ENCODE measurements around the gene EOGT.

Gene EOGT

DNA sequence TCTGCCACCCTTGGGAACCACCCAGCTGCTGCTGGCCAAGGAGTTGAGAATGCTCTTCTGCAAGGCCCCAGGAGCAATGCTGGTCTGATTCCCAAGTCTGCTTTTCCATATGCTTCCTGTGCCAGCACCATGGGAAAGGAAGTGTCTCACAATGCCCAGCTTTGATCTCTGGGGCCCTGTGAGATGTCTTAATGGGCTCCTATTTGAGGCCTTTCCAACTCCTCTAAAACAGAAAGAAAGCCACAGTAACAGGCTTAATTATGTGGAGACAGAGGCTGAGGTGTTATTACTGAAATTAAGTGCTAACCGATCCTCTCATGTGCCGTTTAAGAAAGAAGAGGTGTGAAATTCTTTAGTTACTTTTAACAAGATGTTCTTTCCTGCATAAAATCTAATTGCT, 4.5 kb downstream of the EOGT start:
- no peak for DNase-seq

DNA sequence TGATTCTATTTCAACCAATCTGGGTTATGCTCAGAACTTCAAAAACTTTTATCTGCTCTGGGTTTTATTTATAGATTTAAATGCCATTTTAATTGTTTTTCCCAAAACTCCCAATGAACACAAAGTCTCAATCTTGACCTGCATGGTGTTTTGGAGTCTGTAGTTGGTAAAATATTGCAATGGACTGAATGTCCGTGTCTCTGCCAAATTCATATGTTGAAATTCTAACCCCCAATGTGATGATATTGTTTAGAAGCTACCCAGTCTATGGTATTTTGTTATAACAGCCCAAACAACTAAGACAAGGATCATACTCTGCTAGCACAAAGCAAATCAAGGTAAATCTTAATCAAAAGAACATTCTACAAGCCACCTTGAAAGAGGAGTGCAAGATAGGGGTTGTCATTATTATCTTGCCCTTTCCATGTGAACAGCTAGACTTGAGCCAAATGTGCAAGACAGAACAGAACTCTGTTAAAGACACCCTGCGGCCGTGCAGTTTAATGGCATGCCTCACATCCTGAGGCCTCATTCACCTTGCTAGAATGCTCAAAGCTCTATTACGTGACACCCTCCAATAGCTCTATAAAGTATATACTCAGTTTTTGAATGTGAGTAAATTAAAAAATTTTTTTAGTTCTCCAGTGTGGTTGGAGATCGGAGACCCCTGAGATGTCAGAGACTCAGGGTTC, 7.5 kb downstream of the EOGT start:
- DNase-seq, result no peak

DNA sequence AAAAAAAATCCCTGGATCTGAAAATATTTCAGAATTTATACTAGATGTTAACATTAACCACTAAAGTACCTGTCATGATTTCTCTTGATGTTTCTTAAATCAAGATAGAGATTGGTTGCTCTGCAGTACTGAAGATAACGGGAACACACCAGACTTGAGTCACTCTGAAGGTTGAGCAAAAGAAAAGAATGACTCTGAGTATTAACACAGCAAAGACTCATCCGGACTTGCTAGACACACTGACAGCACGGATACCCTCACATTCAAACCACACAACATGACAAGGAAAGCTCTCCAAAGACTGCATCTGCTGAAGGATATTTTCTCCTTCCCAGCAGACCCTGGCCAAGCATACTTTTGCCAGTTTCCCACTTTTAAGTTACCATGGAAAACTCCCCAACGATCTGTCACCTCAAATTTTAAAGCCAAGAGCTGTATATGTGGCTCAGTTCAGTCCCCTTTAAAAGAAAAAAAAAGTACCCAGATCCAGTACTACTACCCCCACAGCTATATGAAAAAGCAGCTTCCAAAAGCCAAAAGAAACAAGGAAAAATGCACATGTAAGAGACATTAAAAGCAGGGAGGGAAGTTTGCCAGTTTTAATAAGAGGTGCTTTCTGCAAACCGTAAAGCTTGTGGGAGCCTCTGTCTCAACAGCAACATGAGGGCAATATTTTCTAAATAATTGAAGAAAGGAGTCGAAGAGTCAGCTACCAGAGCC, 8.3 kb downstream of the EOGT start:
- DNase-seq, result no peak

DNA sequence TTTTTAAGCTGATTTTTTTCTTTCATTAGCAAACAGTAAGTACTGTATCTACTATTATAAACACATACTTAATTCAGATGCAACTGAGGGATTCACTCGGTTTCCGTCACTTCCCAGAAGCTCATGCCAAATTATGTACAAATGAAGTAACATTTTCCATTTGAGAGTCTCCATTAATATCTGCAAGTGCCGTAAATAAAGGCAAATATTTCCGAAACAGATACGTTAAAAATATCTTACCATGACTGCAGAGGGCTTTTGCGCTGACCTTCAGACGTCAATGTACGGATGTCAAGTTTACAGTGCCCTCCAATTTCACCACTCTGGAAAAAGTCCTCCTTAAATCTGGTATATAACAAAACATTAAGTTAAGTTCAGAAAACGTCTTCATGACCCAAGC, 9.3 kb downstream of the EOGT start:
- no peak for DNase-seq

DNA sequence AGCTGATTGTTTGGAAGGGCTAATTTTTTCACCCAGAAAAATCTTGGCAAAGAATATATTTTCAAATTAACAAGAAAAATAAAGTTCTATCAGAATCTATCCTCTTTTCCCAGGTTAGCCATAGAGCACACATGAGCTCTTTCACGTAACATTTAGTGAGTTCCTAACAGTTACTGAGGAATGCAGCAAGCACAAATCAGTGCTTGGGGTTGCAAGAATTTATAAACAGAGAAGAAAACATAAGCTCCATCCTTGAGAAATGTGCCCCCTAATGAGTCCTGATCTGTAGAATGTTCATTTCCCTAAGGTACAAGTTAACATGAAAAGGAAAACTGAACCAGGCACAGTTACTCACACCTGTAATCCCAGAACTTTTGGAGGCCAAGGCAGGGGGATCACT, 13.9 kb downstream of the EOGT start:
- DNase-seq, result no peak

DNA sequence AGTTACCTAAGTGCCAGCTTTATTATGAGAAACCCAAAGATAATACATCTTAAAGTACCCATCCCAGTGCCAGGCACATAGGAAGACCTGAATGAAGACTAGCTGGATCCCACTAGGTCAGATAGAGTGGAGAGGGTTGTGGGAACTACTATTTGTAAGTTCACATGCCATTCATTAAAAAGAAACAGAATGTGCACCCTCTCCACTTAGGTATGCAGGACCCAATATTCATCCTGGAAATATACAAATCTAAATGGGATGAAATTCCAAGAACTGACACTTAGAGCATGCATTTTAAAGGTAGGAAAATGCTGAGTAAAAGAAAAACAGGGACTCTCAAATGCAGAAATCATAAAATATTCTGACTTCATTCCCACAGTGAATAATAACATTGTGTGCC, 14.3 kb downstream of the EOGT start:
- no peak for DNase-seq

DNA sequence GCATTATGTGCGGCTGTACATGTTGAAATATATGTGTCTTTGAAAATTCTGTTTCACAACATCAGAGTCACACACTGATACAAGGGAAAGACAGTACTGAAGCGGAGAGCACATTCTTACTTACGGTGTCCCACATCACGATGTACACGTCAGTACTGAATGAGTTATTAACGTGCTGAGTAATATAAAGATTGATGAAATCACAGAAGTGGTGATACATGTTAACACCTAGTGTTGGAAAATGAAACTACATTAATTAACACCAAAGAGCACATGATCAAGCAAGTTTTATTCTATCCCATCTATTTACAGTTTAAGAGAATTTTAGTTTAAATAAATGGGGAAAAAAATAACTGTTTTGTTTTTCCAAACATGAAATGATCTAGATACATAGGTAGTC, 15.6 kb downstream of the EOGT start:
- DNase-seq, result no peak

DNA sequence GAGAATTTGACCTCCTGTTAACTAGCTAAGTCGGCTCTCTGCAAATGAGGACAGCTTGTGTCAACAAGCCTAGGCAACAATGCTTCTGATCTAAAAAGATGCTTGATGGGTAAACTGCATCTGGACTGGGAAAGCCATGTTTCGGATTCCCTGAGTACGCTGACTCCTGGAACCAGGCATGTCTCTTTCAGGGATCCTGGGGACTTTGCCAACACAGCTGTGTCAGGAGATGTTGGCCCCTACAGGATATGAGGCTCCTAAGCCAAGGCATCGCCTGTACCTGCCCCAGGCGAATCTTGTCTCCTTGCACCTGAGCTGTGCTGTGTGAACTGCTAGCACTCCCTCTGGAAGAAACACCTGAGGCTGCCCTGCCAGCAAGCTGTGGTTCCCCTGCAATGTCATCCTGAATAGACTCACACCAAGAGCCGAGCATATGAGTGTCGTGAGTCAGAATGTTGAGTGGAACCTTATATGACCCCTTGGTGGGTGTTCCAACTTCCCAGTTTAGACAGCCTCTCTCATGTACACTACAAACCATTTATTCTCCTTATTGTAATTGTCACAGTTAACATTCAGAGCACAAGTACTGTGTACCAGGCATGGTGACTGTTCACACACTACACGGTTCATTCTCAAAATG, 17.0 kb downstream of the EOGT start:
- no peak for DNase-seq

DNA sequence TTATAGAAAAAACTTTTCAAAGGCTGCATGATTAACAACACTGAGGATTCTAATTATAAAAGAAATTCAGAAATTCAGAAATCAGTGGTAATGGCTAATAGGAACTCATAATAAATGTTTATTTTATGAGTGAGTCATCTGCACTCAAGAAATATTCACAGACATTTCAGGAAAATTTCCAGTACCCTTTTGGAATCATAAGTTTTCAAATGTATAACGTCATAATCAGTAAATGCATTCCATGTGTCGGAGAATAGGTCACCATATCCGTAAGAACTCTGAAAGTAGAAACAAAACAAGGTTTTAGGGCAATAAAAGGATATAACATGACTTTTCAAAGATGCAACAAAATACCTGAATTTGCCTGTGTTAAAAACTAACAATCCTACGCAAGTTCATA, 24.7 kb downstream of the EOGT start:
- DNase-seq, result no peak

DNA sequence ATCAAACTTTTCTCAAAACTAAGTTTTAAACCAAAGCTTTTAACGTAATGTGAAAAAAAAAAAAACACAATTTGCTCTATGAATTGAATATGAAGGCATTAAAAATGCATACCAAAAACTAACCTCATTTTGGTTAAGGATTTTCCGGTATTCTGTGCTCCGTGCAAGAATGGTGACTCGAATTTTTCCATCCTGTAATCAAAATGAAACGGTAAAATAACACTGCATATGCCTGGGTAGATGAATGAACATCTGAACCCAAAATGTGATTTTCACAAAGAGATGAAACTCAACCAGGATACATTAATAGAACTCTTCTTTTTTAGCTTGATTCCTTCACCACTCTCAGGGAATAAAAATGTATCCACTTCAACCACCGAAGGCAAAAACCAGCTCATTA, 26.2 kb downstream of the EOGT start:
- no peak for DNase-seq

DNA sequence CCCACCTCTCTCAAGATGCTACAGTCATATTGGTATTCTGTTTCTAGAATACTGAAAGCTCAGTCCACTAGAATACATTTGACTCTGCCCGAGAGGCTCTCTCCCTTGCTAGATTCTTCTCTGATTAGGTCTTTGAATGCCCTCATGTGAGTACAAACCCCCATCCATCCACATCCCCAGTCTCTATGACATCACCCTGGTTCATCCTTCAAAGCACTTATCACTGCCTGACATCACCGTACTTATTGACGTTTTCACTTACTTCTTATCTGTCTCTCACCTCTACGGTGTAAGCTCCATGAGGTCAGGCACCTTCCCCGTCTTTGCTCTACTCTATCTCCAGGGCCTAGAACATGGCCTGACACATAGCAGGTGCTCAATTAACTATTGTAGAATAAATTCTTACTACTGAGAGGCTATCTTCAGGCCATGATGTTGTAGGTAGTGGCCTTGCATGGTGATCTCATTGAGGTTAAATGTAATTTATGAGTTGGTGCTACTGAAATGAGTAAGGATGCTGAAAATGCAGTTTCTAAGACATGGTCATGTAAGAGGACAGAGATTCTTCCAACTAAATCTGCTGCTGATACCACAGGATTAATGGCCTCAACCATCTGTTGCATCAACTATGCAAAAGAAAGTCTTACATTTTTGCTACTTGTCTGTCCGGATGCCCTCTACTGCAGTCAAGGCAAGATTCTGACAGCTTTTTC, 26.8 kb downstream of the EOGT start:
- DNase-seq, result no peak

DNA sequence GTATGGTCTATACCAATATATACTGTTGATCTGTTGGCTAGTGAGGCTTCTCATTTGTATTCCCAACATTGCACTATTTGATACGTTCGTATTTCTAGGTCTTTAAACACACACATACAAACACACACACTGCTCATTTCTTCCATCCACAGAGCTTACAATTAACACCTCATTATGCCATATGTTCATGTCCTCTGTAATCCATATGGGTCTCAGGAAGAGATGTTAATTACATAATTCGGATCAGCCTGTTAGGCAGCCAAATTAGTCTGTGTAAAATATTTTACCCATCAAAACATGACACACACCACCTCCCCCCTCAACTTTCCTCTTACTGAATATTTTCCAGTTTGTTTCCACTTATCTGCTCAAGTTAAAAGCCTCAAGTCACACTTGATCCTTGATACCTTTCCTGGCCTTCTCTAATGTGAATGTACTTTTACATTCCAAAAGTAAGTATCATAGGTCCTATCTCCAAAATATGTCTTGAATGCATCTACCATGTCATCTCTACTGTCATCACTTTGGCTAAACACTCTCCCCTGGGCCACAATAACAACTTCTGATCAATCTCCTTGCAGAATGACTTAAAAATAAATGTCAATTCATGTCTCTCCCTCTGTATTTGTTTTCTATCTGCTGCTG, 28.2 kb downstream of the EOGT start:
- no peak for DNase-seq

DNA sequence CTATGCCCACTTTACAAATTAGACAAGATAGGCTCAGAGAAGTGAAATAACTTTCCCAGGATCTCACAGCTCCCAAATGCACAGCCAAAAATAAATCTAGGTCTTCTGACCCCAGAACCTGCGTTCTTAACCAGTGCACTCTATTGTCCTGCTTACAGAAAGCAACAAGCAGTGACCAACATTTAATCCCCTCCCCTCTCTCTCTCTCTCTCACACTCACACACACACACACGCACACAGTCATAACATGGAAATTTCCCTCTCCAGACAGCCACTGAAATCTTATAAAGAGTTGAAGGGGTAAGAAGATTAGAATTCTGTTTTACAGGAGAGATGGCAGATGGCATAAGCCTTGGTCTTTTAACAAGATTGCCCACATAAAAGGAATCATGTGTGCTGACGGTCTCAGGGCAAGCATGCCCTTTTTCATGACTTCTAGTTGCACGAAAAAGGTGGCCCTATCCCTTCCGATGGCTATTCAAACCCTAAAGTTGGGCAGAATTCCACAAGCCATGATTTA, 29.4 kb downstream of the EOGT start:
- no peak for DNase-seq

DNA sequence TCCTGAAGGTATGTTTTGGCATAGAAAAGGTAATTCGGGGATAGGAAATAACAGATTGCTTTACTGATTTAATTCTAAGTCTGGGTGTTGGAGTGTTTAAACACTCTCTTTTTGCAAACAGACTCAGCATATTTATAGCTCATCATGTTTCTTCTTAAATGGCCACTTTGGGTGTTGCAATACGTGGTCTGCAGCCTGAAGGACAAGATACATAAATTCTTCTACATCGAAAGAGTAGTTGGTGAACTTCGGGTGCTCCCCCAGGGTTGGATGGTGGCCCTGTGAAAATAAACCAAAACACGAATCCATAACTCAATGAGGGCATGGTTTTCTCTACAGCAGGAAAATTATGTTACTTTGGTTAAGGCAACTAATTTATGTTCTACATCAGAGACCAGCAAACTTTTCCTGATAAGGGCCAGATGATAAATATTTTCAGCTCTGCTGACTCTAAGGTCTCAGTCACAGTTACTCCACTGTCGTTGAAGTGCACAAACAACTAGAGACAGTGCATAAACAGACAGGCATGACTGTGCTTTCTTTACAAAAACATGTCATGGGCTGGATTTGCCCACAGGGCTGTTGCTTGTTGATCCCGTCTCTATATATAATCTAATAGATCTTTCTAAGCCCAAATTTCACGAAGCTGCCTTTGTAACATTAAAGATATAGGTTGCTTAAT, 35.9 kb downstream of the EOGT start:
- DNase-seq, result no peak

DNA sequence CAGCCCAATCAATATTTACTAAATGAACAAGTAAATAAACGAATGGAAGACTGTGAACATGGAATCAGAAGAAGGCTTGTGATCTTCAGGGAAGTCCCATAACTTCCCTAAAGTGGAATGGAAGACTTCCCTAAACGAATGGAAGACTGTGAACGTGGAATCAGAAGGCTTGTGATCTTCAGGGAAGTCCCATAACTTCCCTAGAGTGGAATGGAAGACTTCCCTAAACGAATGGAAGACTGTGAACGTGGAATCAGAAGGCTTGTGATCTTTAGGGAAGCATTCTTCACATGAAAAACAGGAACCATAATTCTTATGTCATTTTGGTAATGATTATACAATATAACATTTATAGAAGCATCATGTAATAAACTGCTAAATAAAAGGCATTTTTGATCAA, 38.8 kb downstream of the EOGT start:
- DNase-seq, result no peak

DNA sequence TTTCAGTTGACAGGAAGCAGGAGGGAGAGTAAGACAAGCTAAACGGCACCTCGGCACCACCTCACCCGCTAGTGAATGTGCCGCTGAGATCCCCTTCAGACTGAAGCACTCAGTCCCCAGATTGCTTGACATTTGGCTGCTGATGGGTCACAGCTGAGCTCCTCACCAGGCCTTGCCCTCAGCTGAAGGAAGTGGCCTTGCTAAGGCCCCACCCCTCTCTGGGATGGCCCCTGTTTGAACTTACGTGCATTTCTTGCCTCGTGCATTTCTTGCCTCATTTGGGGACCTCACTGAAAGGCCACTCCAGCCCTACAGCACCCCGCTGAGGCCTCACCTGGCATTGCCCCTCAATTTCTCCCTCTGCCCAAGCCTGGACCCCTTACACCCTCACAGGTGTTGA, 39.8 kb downstream of the EOGT start:
- DNase-seq, result no peak

DNA sequence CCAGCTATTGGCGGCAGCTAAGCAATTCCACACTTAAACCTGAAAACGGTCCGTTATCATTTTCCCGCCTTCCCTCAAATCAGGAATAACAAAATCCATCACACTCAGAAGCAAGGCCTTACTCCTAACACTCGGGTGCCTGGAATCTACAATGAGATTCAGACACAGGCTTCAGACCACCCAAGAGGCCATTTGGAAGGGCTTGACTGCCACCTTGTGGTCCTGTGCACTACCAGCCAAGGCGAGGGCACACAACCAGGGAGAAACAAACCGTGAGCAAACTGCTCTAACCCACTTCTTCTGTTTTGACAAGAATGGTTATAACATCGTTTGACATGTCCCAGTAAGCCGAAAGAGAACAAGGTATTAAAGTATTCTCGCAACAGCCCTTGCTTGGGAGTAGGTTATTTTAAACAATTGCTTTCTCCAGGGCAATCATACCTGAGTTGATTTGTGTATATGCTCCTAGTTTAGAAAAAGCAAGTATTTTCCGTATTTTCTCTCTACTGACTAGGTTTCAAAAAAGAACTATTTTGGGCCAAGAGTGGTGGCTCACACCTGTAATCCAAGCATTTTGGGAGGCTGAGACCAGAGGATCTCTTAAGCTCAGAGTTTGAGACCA, 41.0 kb downstream of the EOGT start:
- peak; percentile 24 for DNase-seq

DNA sequence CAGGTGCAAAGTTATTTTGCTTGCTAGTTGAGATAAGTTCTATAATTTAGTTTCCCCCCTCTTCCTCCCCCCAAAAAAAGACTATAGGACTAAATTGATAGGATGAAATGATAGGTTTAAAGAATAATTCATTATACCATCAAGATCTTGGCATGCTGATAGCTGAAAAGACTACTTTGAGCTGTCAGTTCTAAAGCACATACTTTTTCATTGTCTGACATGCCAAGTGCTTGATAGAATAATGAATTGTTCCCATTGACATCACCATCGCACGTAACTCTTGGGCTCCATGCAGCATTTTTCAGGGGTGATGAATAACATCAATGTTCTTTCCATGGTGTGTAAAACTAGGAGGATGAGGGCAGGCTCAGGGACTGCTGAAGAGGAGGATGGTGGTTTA, 48.8 kb downstream of the EOGT start:
- DNase-seq, result no peak

DNA sequence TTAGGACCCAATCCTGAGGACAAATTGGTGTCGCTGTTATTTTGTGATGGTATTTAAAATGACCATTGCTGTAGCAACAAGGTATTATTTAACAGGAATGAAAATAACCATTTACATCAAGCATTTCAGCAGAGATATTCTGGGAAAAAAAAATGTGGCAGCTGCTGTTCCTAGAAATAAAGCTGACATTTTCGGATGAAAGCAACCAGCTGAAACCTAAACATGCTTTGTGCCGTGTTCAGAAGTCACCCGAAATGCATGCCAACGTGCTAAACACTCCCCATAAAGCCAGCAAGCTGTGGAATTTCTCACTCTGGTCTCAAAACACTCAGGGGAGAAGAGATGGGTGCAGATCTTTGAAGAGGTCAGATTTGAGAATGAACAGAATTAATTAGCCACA, 49.6 kb downstream of the EOGT start:
- DNase-seq, result no peak

DNA sequence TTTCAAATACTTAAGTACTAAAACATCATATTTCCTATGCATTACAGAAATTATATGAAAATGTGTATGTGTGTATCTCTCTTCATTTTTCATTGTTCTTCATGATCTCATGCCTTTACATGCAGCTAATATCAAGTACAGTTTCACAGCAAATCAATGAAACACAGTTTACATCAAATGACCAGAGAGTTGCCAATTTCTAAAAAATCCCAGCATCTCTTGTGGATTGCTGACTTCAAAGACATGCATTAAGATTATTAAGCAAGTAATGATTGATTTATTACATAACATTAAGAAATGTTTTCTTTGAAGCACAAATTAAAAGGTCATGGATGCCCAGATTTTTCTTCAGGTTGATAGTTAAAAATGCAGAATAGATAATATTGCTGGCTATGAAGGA, 50.1 kb downstream of the EOGT start:
- DNase-seq, result no peak

DNA sequence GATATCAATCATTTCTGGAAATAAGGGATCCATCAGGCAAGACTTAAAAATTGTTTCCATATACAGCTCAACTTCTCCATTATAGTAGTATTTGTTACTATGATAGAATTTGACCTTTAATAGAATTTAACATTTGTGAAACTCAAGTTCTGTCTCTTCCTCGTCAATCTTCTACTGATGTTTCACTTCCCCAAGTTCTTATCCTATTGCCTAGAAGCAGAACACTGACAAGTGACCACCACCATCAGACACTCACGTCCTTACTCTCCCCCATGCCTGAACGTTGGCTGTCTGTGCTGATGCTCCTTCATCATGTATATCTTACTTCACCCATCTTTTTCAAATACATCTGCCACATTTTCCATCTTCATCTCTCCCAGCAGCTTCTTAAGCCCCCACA, 54.6 kb downstream of the EOGT start:
- no peak for DNase-seq

DNA sequence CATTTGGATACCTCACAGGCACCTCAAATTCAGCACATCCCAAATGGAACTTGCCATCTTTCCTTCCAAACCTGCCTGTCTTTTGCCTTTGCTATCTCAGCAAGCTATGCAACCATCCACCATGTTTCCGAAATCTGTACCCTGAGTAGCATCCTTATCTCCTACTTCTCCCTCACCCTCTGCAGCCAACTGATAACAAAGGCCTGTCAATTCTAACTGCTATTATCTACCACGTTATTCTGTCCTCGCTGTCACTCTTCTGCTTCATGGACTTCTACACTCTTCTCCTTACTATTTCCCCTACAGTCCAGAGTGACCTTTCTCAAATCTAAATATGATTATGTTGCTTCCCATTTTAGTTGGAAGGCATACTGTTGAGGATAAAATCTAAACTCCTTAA, 55.6 kb downstream of the EOGT start:
- no peak for DNase-seq
